Sigmoid colon (tissue), 7 donors: ENCODE results near the gene TNFRSF14. TPM values are rescaled to one million over a fixed set of nuclear protein-coding genes. Genes with fewer than 3 reads are reported as not detected.

Source experiments
- DNase-seq: peaks from one replicate; pipeline ENCODE4 v3.0.0-alpha.2; 2019
- H3K27ac ChIP-seq, 4 donors: fragments of 200-600 bp; sonication (generic); one replicate each; pipeline ENCODE4 v1.5.1; 2016 to 2019; ENCODE audit warnings: mild to moderate bottlenecking in 1 of 4
- H3K27me3 ChIP-seq, 3 donors: fragments of 200-600 bp; sonication (generic); one replicate each; pipeline ENCODE4 v1.5.1; 2019; ENCODE audit warnings: mild to moderate bottlenecking in 1 of 3
- H3K36me3 ChIP-seq, 4 donors: fragments of 200-600 bp; sonication (generic); one replicate each; pipeline ENCODE4 v1.5.1; 2016 to 2019
- H3K4me1 ChIP-seq, 4 donors: fragments of 200-600 bp; sonication (generic); one replicate each; pipeline ENCODE4 v1.5.1; 2017 to 2019
- H3K4me3 ChIP-seq, 4 donors: fragments of 200-600 bp; sonication (generic); one replicate each; pipeline ENCODE4 v1.5.1; 2017 to 2019; ENCODE audit warnings: mild to moderate bottlenecking in 2 of 4, moderate library complexity in 1 of 4
- H3K9me3 ChIP-seq, 4 donors: fragments of 200-600 bp in 3 of 4; sonication (generic) in 3 of 4; one replicate each; pipeline versions ENCODE4 v1.5.1 to v1.6.1; 2013 to 2019
- CTCF ChIP-seq, 4 experiments: fragments of 450-650 bp in 3 of 4; fragments of 200-600 bp in 1 of 4; IDR thresholded peaks; one replicate each; pipeline ENCODE4 v1.5.1; 2016 to 2019; ENCODE audit warnings: antibody characterized with exemption in 4 of 4, mild to moderate bottlenecking in 3 of 4, moderate library complexity in 2 of 4
- EP300 ChIP-seq, 4 donors: sonication (generic); formaldehyde crosslinking; IDR thresholded peaks; one replicate each; pipeline ENCODE4 v1.6.1; 2017; ENCODE audit warnings: antibody characterized with exemption in 4 of 4
- POLR2A ChIP-seq, 2 donors: fragments of 450-650 bp; IDR thresholded peaks; one replicate each; pipeline ENCODE4 v1.6.1; 2016; ENCODE audit warnings: antibody characterized with exemption in 2 of 2, mild to moderate bottlenecking in 2 of 2, moderate library complexity in 2 of 2
- POLR2AphosphoS5 ChIP-seq, 4 donors: sonication (generic); formaldehyde crosslinking; IDR thresholded peaks; one replicate each; pipeline ENCODE4 v1.6.1; 2017; ENCODE audit warnings: antibody characterized with exemption in 4 of 4
- WGBS, 2 donors: extraction: QIAGEN DNeasy Blood & Tissue Kit; methylation state at CpG; one replicate each; pipeline ENCODE4 v1.1.7; 2013; 5-methylcytosine and 5-hydroxymethylcytosine counted together
- intact Hi-C: fragments of 100-400 bp; cut with DNase I; formaldehyde crosslinking; loops from one replicate; pipeline ENCODE4 v1.15.1; 2023
- polyA plus RNA-seq, 3 donors: library from polyadenylated mRNA; stranded (reverse); fragments of 200-250 nt; gene quantifications; one replicate each; pipeline ENCODE4 v1.2.3, GENCODE V29; 2013
- total RNA-seq, 4 donors: library from RNA; depleted of rRNA; stranded (reverse); fragments of >200 nt; gene quantifications; one replicate each; pipeline ENCODE4 v1.1.0, GENCODE V29; 2016
- donor health status: healthy with polysubstance abuse.
- donor health status: Bipolar disorder and iron deficiency.
- donor health status: healthy.

The TNFRSF14 gene
- total and polyA plus RNA-seq, 7 donors, result 37.5 to 185 (median 64.5) TPM

DNA sequence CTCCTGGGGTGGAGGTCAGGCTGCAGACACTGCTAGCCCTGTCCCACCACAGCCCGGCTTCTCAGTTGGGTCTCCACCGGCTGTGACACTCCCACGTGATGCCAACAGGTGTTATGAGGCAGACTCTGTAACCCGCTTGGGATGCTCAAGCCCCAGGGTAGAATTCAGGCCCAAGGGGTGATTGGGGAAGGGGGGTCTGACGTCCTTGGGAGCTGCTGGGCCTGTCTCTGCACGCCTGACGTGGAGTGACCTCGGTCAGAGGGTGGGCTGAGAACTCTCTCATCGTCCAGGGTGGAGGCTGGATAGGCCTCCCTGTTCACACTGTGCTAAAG lies 18.4 kb upstream of the TNFRSF14 start:
- DNase-seq, result no peak
- 24 to 66% methylated on average over 9 of the region's 9 CpGs for WGBS, 2 donors
- no peak for TF ChIP-seq POLR2A (IDR thresholded peaks at IDR 0.05)
- TF ChIP-seq EP300 (IDR thresholded peaks at IDR 0.05), result no peak
- TF ChIP-seq CTCF (IDR thresholded peaks at IDR 0.05), result no peak
- no peak for TF ChIP-seq POLR2AphosphoS5 (IDR thresholded peaks at IDR 0.05)
- Histone ChIP-seq H3K4me1 (peaks cover 0 to 8% (median 6%) of the 10 kb centered on the region in 4 donors), H3K27me3 (peaks cover 23 to 99% (median 64%) of the 10 kb centered on the region in 3 donors), H3K9me3 (no peaks in the 10 kb centered on the region), H3K27ac (no peak overlapping the region), H3K4me3 (no peak overlapping the region), H3K36me3 (no peaks in the 10 kb centered on the region)
- intact Hi-C loops, result no loop called here

DNA sequence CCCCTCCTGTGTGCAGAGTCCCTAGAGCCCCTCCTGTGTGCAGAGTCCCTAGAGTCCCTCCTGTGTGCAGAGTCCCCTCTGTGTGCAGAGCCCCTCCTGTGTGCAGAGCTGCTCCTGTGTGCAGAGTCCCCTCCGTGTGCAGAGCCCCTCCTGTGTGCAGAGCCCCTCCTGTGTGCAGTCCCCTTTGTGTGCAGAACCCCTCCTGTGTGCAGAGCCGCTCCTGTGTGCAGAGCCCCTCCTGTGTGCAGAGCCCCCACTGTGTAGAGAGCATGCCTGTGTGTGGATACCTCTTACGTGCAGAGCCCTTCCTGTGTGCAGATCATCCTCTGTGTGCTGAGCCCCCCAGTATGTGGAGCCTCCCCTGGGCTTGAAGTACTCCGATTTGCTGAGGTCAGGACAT lies 17.8 kb upstream of the TNFRSF14 start:
- H3K27me3 ChIP-seq, result peaks cover 23 to 99% (median 66%) of the 10 kb centered on the region in 3 donors
- TF ChIP-seq POLR2A (IDR thresholded peaks at IDR 0.05) (no peak), CTCF (IDR thresholded peaks at IDR 0.05) (no peak), POLR2AphosphoS5 (IDR thresholded peaks at IDR 0.05) (no peak), EP300 (IDR thresholded peaks at IDR 0.05) (no peak)
- no peaks in the 10 kb centered on the region for H3K36me3 ChIP-seq
- H3K4me1 ChIP-seq, result peaks cover 0 to 8% (median 6%) of the 10 kb centered on the region in 4 donors
- H3K4me3 ChIP-seq, result no peak overlapping the region
- DNase-seq, result no peak
- no peak overlapping the region for H3K27ac ChIP-seq
- WGBS, 2 donors, result 86 to 91% methylated on average over 4 of the region's 4 CpGs
- intact Hi-C loops, result no loop called here
- H3K9me3 ChIP-seq, result no peaks in the 10 kb centered on the region

GRCh38 chr1:2538872-2539271 lies 17.3 kb upstream of the TNFRSF14 start:
- H3K4me1 ChIP-seq, result peaks cover 0 to 11% (median 8%) of the 10 kb centered on the region in 4 donors
- intact Hi-C loops, result no loop called here
- no peak overlapping the region for H3K27ac ChIP-seq
- H3K4me3 ChIP-seq, result no peak overlapping the region
- H3K9me3 ChIP-seq, result no peaks in the 10 kb centered on the region
- no peaks in the 10 kb centered on the region for H3K36me3 ChIP-seq
- no peak for DNase-seq
- H3K27me3 ChIP-seq, result peaks cover 23 to 99% (median 66%) of the 10 kb centered on the region in 3 donors
- TF ChIP-seq POLR2AphosphoS5 (IDR thresholded peaks at IDR 0.05) (no peak), EP300 (IDR thresholded peaks at IDR 0.05) (no peak), CTCF (IDR thresholded peaks at IDR 0.05) (no peak), POLR2A (IDR thresholded peaks at IDR 0.05) (no peak)
- WGBS, 2 donors, result 83 to 94% methylated on average over 8 of the region's 8 CpGs

DNA sequence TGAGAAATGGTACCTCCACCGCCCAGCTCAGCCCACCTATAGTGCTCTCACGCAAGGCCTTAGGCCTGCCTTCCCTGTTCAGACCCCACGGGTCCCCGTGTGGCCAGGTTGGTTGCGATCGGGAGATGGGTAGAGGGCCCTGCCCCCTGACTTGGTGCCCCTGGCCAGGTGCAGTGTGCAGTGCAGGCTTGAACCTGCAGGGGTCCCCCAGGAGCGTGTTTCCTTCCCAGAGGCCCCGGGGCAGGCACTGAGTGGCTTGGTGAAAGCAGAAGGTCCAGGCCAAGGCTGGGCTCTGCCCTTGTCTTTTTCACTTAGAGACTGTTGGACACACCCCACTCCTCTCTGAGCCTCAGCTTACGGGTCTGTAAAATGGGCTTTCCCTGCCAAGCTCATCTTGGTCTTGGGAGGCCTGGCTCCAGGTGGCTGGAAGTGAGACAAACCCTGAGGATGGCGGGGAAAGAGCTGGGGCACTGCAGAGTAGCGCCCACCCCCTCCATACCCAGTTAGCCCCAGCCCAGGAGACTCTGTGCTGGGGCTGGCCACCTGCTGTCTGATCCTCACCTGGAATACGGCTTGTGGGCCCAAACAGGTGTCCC lies 16.8 kb upstream of the TNFRSF14 start:
- Histone ChIP-seq H3K4me1 (peaks cover 0 to 16% (median 10%) of the 10 kb centered on the region in 4 donors), H3K36me3 (no peaks in the 10 kb centered on the region), H3K27ac (no peak overlapping the region), H3K4me3 (no peak overlapping the region), H3K27me3 (peaks cover 23 to 99% (median 64%) of the 10 kb centered on the region in 3 donors), H3K9me3 (no peaks in the 10 kb centered on the region)
- intact Hi-C loops, result no loop called here
- no peak for TF ChIP-seq EP300 (IDR thresholded peaks at IDR 0.05)
- DNase-seq, result no peak
- WGBS, 2 donors, result 62 to 77% methylated on average over 12 of the region's 12 CpGs

DNA sequence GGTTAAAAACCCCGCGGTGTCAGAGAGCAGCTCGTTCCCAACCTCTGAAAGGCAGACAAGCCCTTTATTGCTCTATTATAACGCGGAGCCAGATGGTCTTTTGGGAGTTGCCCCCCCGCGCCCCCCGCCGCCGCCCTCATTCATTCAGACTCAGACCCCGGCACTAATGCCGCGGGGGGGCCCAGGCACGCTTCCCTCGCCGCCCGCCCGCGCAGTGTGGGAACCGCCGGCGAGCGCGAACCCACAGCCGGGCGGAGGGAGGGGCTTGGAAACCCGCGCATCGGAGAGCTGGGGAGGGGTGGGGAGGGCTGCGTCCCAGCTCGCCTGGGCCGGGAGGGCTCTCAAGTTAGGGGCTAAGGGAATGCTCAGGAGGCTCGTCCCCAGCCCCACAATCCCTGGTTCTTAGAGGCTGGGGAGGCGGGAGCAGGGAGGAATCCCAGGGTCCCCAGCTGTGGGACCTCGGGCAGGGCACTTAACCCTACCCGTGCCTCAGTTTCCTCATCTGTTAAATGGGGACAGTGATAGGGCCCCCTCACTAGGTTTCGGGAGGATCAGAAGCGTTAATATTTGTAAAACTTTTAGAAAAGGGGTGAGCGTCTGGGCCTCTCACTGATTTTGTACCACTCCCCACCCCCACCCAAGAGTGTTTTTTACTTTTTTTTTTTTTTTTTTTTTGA lies 15.2 kb upstream of the TNFRSF14 start:
- no peak for TF ChIP-seq CTCF (IDR thresholded peaks at IDR 0.05)
- no peak for TF ChIP-seq POLR2AphosphoS5 (IDR thresholded peaks at IDR 0.05)
- TF ChIP-seq EP300 (IDR thresholded peaks at IDR 0.05), result no peak
- TF ChIP-seq POLR2A (IDR thresholded peaks at IDR 0.05), result no peak
- intact Hi-C loops, result no loop called here
- Histone ChIP-seq H3K36me3 (no peaks in the 10 kb centered on the region), H3K4me1 (peaks cover 0 to 30% (median 18%) of the 10 kb centered on the region in 4 donors), H3K27me3 (peaks cover 13 to 97% (median 64%) of the 10 kb centered on the region in 3 donors), H3K27ac (no peak overlapping the region), H3K4me3 (no peak overlapping the region), H3K9me3 (no peaks in the 10 kb centered on the region)
- no peak for DNase-seq
- WGBS, 2 donors, result 7 to 12% methylated on average over 39 of the region's 39 CpGs
